Sigmoid colon (tissue), 7 donors: ENCODE data around the gene ZBTB7B. TPM values are rescaled to one million over a fixed set of nuclear protein-coding genes. Genes with fewer than 3 reads are reported as not detected.
"Not testable (repeated sequence)": the region's sequence is repeated elsewhere in the genome, so short reads cannot be mapped to it uniquely, and the experiment has no call there.

Experiments used
- DNase-seq: peaks from one replicate; pipeline ENCODE4 v3.0.0-alpha.2; 2019
- H3K27ac ChIP-seq, 4 donors: fragments of 200-600 bp; sonication (generic); one replicate each; pipeline ENCODE4 v1.5.1; 2016 to 2019; ENCODE audit warnings: mild to moderate bottlenecking in 1 of 4
- H3K27me3 ChIP-seq, 3 donors: fragments of 200-600 bp; sonication (generic); one replicate each; pipeline ENCODE4 v1.5.1; 2019; ENCODE audit warnings: mild to moderate bottlenecking in 1 of 3
- H3K36me3 ChIP-seq, 4 donors: fragments of 200-600 bp; sonication (generic); one replicate each; pipeline ENCODE4 v1.5.1; 2016 to 2019
- H3K4me1 ChIP-seq, 4 donors: fragments of 200-600 bp; sonication (generic); one replicate each; pipeline ENCODE4 v1.5.1; 2017 to 2019
- H3K4me3 ChIP-seq, 4 donors: fragments of 200-600 bp; sonication (generic); one replicate each; pipeline ENCODE4 v1.5.1; 2017 to 2019; ENCODE audit warnings: mild to moderate bottlenecking in 2 of 4, moderate library complexity in 1 of 4
- H3K9me3 ChIP-seq, 4 donors: fragments of 200-600 bp in 3 of 4; sonication (generic) in 3 of 4; one replicate each; pipeline versions ENCODE4 v1.5.1 to v1.6.1; 2013 to 2019
- CTCF ChIP-seq, 4 experiments: fragments of 450-650 bp in 3 of 4; fragments of 200-600 bp in 1 of 4; IDR thresholded peaks; one replicate each; pipeline ENCODE4 v1.5.1; 2016 to 2019; ENCODE audit warnings: antibody characterized with exemption in 4 of 4, mild to moderate bottlenecking in 3 of 4, moderate library complexity in 2 of 4
- EP300 ChIP-seq, 4 donors: sonication (generic); formaldehyde crosslinking; IDR thresholded peaks; one replicate each; pipeline ENCODE4 v1.6.1; 2017; ENCODE audit warnings: antibody characterized with exemption in 4 of 4
- POLR2A ChIP-seq, 2 donors: fragments of 450-650 bp; IDR thresholded peaks; one replicate each; pipeline ENCODE4 v1.6.1; 2016; ENCODE audit warnings: antibody characterized with exemption in 2 of 2, mild to moderate bottlenecking in 2 of 2, moderate library complexity in 2 of 2
- POLR2AphosphoS5 ChIP-seq, 4 donors: sonication (generic); formaldehyde crosslinking; IDR thresholded peaks; one replicate each; pipeline ENCODE4 v1.6.1; 2017; ENCODE audit warnings: antibody characterized with exemption in 4 of 4
- WGBS, 2 donors: extraction: QIAGEN DNeasy Blood & Tissue Kit; methylation state at CpG; one replicate each; pipeline ENCODE4 v1.1.7; 2013; 5-methylcytosine and 5-hydroxymethylcytosine counted together
- intact Hi-C: fragments of 100-400 bp; cut with DNase I; formaldehyde crosslinking; loops from one replicate; pipeline ENCODE4 v1.15.1; 2023
- polyA plus RNA-seq, 3 donors: library from polyadenylated mRNA; stranded (reverse); fragments of 200-250 nt; gene quantifications; one replicate each; pipeline ENCODE4 v1.2.3, GENCODE V29; 2013
- total RNA-seq, 4 donors: library from RNA; depleted of rRNA; stranded (reverse); fragments of >200 nt; gene quantifications; one replicate each; pipeline ENCODE4 v1.1.0, GENCODE V29; 2016
- donor health status: healthy with polysubstance abuse.
- donor health status: Bipolar disorder and iron deficiency.
- donor health status: healthy.

ZBTB7B gene
- total and polyA plus RNA-seq, 7 donors = 24.4 to 342 (median 35.3) TPM

GRCh38 chr1:154978360-154978759 is 24.2 kb upstream of the ZBTB7B start:
- H3K9me3 ChIP-seq = no peaks in the 10 kb centered on the region
- intact Hi-C loops = no loop called here
- 95% methylated on average over 3 of the region's 3 CpGs for WGBS, 2 donors
- H3K36me3 ChIP-seq = peaks cover 0 to 10% (median 0%) of the 10 kb centered on the region in 4 donors
- TF ChIP-seq EP300 (IDR thresholded peaks at IDR 0.05) (no peak), POLR2AphosphoS5 (IDR thresholded peaks at IDR 0.05) (no peak), CTCF (IDR thresholded peaks at IDR 0.05) (no peak), POLR2A (IDR thresholded peaks at IDR 0.05) (no peak)
- no peak for DNase-seq
- H3K4me3 ChIP-seq = no peak overlapping the region
- H3K27ac ChIP-seq = no peak overlapping the region
- no peaks in the 10 kb centered on the region for H3K27me3 ChIP-seq
- H3K4me1 ChIP-seq = peaks cover 0 to 19% (median 13%) of the 10 kb centered on the region in 4 donors

GRCh38 chr1:154982341-154982740 is 20.3 kb upstream of the ZBTB7B start:
- peak overlapping the region; percentile 28 to 78 (median 62) for H3K4me3 ChIP-seq
- TF ChIP-seq POLR2AphosphoS5 (IDR thresholded peaks at IDR 0.05) = no peak
- TF ChIP-seq POLR2A (IDR thresholded peaks at IDR 0.05) = no peak
- no peak for TF ChIP-seq EP300 (IDR thresholded peaks at IDR 0.05)
- TF ChIP-seq CTCF (IDR thresholded peaks at IDR 0.05) = no peak
- peak overlapping the region in 3 of 4 donors; percentile 63 to 84 (median 80) for H3K27ac ChIP-seq
- H3K4me1 ChIP-seq = peaks cover 0 to 23% (median 20%) of the 10 kb centered on the region in 4 donors
- DNase-seq = no peak
- intact Hi-C loops = no loop called here
- no peaks in the 10 kb centered on the region for H3K27me3 ChIP-seq
- no peaks in the 10 kb centered on the region for H3K9me3 ChIP-seq
- 64 to 70% methylated on average over 6 of the region's 6 CpGs for WGBS, 2 donors
- peaks cover 0 to 16% (median 2%) of the 10 kb centered on the region in 4 donors for H3K36me3 ChIP-seq

GRCh38 chr1:154982897-154983648 is 19.5 kb upstream of the ZBTB7B start, which contains the start of gene FLAD1:
Gene FLAD1, plus strand, starts transcription at chr1:154983344. Its CDS starts 351 bp downstream, at chr1:154983695.
- peak within 1 kb of the TSS; percentile 78 to 84 (median 80) for H3K27ac ChIP-seq
- no peaks in the 10 kb centered on the region for H3K27me3 ChIP-seq
- 0% methylated on average over 26 of the region's 26 CpGs for WGBS, 2 donors
- H3K4me3 ChIP-seq = peak within 1 kb of the TSS; percentile 56 to 78 (median 63)
- peak; percentile 99 for DNase-seq
- H3K36me3 ChIP-seq = peaks cover 7 to 23% (median 10%) of the 10 kb centered on the region in 4 donors
- H3K9me3 ChIP-seq = no peaks in the 10 kb centered on the region
- peaks cover 0 to 23% (median 20%) of the 10 kb centered on the region in 4 donors for H3K4me1 ChIP-seq
- peak in 1 of 2 donors; percentile 32 for TF ChIP-seq POLR2A (IDR thresholded peaks at IDR 0.05)
- TF ChIP-seq EP300 (IDR thresholded peaks at IDR 0.05) = no peak
- TF ChIP-seq CTCF (IDR thresholded peaks at IDR 0.05) = no peak
- TF ChIP-seq POLR2AphosphoS5 (IDR thresholded peaks at IDR 0.05) = peak in 3 of 4 donors; percentile 68 to 75 (median 74)
- intact Hi-C loops = no loop called here

GRCh38 chr1:154983776-154984466 is 18.7 kb upstream of the ZBTB7B start:
- 13 to 22% methylated on average over 17 of the region's 17 CpGs for WGBS, 2 donors
- Histone ChIP-seq H3K27me3 (no peaks in the 10 kb centered on the region), H3K4me3 (peak overlapping the region; percentile 56 to 78 (median 63)), H3K4me1 (peaks cover 0 to 23% (median 20%) of the 10 kb centered on the region in 4 donors), H3K36me3 (peaks cover 12 to 31% (median 15%) of the 10 kb centered on the region in 4 donors), H3K27ac (peak overlapping the region; percentile 78 to 84 (median 80)), H3K9me3 (no peaks in the 10 kb centered on the region)
- intact Hi-C loops = no loop called here
- TF ChIP-seq EP300 (IDR thresholded peaks at IDR 0.05) (no peak), POLR2A (IDR thresholded peaks at IDR 0.05) (no peak), CTCF (IDR thresholded peaks at IDR 0.05) (no peak), POLR2AphosphoS5 (IDR thresholded peaks at IDR 0.05) (no peak)
- DNase-seq = peak; percentile 62

GRCh38 chr1:154986736-154987135 is 15.9 kb upstream of the ZBTB7B start:
- H3K27me3 ChIP-seq, H3K4me3 ChIP-seq, H3K9me3 ChIP-seq, intact Hi-C loops, DNase-seq, H3K27ac ChIP-seq: not testable (repeated sequence)
- Histone ChIP-seq H3K4me1 (peaks cover 0 to 23% (median 20%) of the 10 kb centered on the region in 4 donors), H3K36me3 (peaks cover 14 to 46% (median 21%) of the 10 kb centered on the region in 4 donors)
- 93 to 98% methylated on average over 4 of the region's 4 CpGs for WGBS, 2 donors
